Inferior parietal cortex (tissue), 1 donor: ENCODE results near the gene CD81.

Source experiments
- DNase-seq: peaks from one replicate; pipeline ENCODE4 v3.0.0-alpha.2; 2016; ENCODE audit errors: extremely low spot score

Gene CD81

DNA sequence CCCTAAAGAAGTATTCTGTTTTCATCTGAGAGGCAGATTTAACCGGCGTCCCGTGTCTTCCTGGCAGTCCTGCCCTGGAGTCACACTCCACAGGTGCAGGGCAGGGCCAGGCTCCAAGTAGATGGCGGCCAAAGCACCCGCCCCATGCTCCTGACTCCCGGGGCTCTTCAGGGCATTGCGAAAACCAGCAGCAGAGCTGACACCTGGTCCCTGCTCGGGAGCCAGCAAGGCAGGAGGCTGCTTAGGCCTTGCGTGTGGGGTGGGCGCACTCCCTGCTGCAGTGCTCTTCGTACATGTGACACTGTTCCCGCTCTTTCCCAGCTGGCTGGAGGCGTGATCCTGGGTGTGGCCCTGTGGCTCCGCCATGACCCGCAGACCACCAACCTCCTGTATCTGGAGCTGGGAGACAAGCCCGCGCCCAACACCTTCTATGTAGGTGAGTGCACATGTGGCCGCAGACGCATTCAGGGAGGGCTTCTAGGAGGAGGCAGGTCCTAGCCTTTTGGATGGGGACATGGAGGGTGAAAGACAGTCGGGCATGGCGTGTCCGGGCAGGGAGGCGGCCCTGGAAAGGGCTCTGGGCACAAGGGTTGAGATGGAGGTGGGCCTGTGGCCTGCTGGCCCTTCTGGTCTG lies 13.1 kb downstream of the CD81 start:
- no peak for DNase-seq

GRCh38 chr11:2390725-2391151 lies 13.6 kb downstream of the CD81 start:
- no peak for DNase-seq

GRCh38 chr11:2391181-2391975 lies 14.3 kb downstream of the CD81 start:
- DNase-seq: no peak

DNA sequence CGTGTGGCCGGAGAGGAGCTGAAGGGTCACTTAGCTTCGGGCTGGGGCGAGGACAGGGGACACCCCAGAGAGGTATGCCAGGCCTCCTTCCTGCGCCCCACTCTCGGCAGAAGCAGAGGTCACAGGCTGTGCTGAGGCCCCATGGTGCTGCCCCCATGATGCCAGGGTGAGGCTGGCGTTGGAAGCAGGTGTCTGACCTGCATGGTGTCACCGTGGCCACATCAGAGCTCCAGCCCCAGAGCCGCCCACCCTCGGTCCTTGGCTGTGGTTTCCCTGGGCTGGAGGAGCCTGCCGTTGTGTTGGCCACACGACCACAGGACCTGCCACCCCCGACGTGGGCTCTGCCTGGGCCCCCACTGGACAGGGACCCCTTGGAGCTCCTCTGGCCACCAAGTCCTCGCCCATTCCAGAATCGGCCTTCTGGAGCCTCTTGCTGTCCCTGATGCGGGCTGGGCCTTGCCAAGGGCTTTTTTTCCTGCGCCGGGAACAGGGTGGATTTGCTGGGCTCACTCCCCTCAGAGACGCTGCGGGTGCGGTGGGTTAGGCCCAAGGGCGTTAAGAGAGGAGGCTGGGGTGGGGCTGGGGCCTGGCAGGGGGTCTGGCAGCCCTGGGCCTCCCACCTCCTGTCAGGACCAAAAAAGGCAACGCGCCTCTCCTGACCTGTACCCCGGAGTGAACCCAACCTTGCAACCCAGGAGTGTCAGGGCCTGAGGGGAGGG lies 15.3 kb downstream of the CD81 start:
- no peak for DNase-seq

DNA sequence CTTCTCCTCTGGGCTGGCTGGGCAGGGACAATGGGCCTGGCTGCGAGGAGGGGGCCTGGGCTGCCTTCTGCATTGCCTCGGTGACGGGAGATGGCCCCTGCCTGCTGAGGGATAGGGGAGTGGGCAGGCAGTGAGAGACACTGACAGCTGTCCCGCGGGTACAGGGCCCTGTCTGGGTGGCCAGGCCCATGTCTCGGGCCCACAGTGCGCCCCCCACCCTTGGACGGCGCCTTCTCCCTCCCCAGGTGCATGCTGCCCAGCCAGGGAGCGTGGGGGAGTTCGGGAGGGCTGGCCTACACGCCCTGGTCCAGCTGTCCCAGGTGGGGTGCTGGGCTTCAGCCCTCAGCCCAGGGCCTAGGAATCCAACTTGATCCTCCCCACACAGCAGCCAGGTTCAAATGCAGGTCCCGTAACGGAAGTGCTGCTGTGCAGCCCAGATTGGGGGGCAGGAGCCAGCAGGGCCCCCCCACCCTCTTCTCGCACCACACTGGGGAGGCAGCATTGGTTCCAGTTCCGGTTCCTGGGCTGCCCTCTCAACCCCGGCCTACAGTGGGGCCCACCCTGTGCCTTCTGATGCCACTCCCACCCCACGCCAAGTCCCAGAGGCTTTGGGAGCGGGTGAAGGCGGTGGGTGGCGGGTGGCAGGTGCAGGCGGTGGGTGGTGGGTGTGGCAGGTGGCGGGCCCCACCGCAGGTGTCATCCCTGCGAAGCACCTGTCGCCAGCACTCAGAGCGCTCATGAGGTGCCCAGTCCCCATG lies 16.2 kb downstream of the CD81 start:
- no peak for DNase-seq

GRCh38 chr11:2393941-2394817 lies 17.1 kb downstream of the CD81 start:
- no peak for DNase-seq

- no peak for DNase-seq
Observed at GRCh38 chr11:2394818-2395105, 17.7 kb downstream of the CD81 start.

- DNase-seq: no peak
Observed at GRCh38 chr11:2395211-2395730, 18.2 kb downstream of the CD81 start.

- no peak for DNase-seq
Observed at GRCh38 chr11:2395856-2396255, 18.7 kb downstream of the CD81 start.

GRCh38 chr11:2396471-2396870 lies 19.4 kb downstream of the CD81 start:
- no peak for DNase-seq

- no peak for DNase-seq
Observed at GRCh38 chr11:2397005-2397404, 19.9 kb downstream of the CD81 start.

DNA sequence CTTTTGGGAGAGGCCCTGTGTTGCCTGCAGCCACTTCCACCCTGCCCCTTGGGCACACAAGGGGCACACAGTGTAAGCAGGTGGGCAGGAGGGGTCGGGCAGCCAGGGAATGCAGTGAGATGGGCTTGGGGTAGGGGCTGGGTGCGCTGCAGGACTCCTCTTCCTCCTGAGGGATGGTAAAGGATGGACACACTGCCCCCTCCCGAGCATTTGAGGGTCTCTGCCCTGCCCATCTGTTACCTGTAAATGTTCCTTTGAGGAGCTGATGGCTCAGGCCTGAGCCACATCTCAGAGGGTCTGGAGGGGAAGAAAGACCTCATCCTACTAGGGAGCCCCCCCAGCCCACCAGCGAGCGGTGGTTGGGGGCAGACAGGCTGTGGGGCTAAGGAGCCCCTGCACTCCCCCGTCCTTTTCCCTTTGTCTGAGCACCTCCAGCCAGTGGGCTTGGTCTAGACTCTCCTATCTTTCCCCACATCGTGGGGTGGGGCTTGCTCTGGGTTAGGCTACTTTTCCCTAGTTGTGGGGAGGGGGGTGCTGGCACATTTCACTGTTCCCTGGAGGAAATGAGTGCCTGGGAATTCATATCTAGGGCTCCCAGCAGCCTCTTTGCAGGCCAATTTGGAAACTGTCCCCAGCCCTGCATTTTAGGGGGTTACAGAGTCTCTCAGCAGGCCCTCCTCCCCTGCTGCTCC lies 21.7 kb downstream of the CD81 start:
- DNase-seq: no peak

DNA sequence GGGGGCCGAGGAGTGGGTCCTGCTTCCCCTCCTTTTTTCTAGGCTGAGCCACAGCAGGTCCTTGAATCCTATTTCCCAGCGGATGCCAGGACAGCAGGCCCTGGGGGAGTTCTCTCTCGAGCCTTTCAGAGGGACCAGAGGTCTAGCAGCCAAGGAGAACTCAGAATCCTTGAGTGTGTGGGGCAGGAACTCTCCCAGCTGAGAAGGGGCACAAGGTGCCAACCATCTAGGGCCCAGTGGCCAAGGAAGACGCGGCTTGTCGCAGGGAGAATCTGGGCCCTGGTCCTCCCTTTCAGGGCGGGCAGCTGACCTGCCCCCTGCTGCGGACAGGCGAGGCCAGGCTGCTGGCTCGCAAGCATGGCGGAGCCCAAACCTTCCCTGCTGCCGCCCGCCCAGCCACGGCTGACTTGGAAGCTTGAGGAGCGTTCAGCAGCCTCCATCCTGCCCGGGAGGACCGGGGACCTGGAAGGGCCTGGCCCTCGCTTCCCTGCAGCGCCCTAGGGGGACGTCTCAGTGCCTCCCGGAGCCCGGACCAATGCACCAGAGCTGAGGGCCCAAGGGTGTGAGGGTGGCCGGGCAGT lies 22.5 kb downstream of the CD81 start:
- no peak for DNase-seq

DNA sequence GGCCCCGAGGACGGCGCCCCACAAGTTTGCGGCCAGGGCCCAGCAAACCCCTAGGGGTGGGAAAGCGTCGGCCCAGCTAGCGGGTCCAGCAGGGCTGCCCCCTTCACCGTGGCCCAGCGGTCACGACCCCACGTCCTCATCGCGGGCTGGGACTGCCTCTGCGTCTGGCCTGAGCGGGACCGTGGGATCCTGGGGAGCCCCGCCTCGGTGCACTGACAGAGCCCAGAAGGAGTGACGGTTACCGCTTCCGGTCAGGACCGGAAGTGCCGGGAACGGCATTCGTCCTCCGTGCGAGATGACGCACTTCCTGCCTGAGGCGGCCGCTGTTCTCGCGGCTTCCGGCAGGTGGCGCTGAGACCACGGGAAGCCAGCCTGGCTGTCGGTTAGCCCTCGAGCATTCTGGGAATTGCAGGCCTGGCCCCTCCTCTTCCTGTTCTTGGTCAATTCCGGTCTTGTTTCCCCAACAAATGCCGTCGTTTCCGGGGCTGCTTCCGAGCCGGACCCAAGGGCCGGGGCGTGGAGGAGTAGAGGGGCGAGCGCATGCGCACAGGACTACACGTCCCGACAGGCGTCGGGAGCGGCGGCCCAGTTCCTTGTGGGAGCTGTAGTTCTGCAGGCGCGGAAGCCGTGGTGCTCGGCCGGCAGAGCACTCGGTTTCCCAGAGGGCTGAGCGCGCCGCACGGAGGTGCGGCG lies 23.1 kb downstream of the CD81 start, which contains the start of gene TSSC4:
TSS of gene TSSC4 (plus strand) at position 682 of the 693 bp plus-strand sequence. CDS start 1,884 bp downstream, outside the sequence.
- DNase-seq: peak; percentile 100

DNA sequence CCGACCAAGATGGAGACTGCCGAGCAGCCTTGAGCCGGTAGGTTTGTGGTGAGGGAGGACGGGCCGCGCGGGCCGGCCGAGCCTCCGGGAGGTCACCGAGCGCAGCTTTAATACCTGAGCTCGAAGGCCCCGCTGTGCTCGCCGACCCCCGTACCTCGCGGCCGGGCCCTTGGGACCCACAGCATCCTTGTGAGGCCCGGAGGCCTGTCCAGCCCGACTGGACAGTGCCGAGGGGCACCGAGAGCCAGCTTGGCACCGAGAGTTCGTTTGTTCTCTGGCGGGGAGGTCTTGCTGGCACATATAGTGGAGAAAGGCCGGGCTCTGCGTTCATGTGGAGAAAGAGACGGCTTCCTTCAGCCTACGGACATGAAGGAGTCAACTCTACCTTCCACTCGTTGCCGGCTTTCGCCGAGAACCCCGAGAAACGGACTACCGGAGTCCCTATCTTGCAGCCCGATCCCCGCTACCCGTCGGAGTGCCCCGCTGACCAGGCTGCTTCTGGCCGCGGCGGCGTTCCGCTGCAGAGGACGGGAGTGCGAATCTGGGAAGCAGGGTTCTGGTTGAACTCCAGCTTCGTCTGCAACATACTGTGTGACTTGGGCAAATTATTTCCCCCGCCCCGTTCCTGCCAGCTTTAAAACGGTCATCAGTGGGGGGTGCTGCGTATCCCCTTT lies 23.8 kb downstream of the CD81 start:
- no peak for DNase-seq

DNA sequence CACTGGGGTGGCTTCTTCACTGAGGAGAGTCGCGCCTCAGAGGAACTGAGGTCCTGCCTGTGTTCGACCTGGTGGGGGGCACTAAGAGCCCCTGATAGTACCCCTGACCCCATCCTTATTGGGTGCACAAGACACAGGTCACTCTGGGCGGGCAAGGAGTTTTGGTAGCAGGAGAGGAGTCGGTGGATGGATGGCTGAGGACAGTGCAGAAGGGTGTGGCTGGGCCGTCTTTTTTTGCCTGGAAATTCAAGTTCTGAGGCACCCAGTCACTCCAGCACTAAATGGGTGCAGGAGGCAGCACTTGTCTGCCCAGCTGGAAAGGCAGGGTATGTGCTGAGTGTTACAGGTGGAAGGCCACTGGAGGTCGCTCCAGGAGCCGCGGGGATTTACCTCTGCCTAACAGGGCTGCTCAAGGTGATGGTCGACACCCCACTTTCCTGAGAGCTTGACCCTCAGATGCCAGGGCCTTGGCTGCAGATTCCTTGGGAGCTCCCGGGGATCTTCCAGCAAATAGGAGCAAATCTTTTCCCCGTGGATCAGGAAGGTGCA lies 24.4 kb downstream of the CD81 start:
- DNase-seq: no peak

DNA sequence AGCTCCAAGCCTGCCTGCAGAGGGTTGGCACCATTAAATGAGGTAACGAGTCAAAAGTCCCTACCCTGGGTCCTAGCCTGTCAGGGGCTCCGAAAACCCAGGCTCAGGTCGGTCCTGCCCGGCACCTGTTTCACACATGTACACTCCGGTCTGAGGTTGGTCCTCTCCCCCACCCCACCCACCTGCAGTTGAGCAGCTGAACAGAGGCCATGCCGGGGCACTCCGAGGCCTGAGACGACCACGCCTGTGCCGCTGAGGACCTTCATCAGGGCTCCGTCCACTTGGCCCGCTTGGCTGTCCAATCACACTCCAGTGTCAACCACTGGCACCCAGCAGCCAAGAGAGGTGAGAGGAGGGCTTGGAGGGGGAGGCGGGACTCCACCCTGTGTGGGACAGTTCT lies 25.0 kb downstream of the CD81 start:
- DNase-seq: no peak

- no peak for DNase-seq
Observed at GRCh38 chr11:2402890-2403645, 26.0 kb downstream of the CD81 start.
